Bronchial epithelial cell (primary cell): Measurements from ENCODE around the gene APLP2. TPM values are rescaled to one million over a fixed set of nuclear protein-coding genes. Genes with fewer than 3 reads are reported as not detected.

Source experiments
- DNase-seq: peaks from one replicate; pipeline ENCODE4 v3.0.0-alpha.2; 2010; ENCODE audit warnings: low read depth
- FAIRE-seq: peaks from 2 replicates; lab custom pipeline; 2011; peaks lifted over from hg19 to GRCh38; lab: Jason Lieb, UNC
- H3K27me3 ChIP-seq: 2 replicates; pipeline ENCODE4 v1.5.1; 2011; ENCODE audit warnings: low read length; ENCODE audit not compliant: control insufficient read depth, insufficient read depth
- H3K36me3 ChIP-seq: 2 replicates; pipeline ENCODE4 v1.5.1; 2011; ENCODE audit warnings: low read length; ENCODE audit not compliant: control insufficient read depth, insufficient read depth
- H3K4me3 ChIP-seq: 2 replicates; pipeline ENCODE4 v1.5.1; 2011; ENCODE audit warnings: mild to moderate bottlenecking, low read depth, low read length, control low read depth
- CTCF ChIP-seq: IDR thresholded peaks from 2 replicates; pipeline ENCODE4 v1.5.1; 2011; ENCODE audit warnings: mild to moderate bottlenecking, moderate library complexity, low read length, control low read depth, inconsistent platforms; ENCODE audit not compliant: insufficient read depth, severe bottlenecking
- total RNA-seq: library from RNA; depleted of rRNA; stranded (reverse); fragments of >200 nt; gene quantifications from 2 replicates; pipeline ENCODE4 v1.2.1, GENCODE V29; 2014

Gene APLP2
- total RNA-seq, 1 donor from 2014 or later, result 504 TPM

- no peaks in the 10 kb centered on the region for H3K27me3 ChIP-seq
- DNase-seq (no peak), FAIRE-seq (no peak)
- H3K36me3 ChIP-seq, result peaks cover 1% of the 10 kb centered on the region
- H3K4me3 ChIP-seq, result no peak overlapping the region
- no peak for TF ChIP-seq CTCF
These were observed 29.7 kb downstream of the APLP2 start for GRCh38 chr11:130099356-130099755.

GRCh38 chr11:130100381-130101095 lies 30.8 kb downstream of the APLP2 start:
- Histone ChIP-seq H3K27me3 (no peaks in the 10 kb centered on the region), H3K4me3 (no peak overlapping the region), H3K36me3 (peaks cover 1% of the 10 kb centered on the region)
- DNase-seq (no peak), FAIRE-seq (no peak)
- no peak for TF ChIP-seq CTCF

- Histone ChIP-seq H3K4me3 (no peak overlapping the region), H3K27me3 (no peaks in the 10 kb centered on the region), H3K36me3 (peaks cover 1% of the 10 kb centered on the region)
- DNase-seq, result no peak
- TF ChIP-seq CTCF, result no peak
- no peak for FAIRE-seq
These were observed 32.0 kb downstream of the APLP2 start for GRCh38 chr11:130101661-130102060.

- DNase-seq (no peak), FAIRE-seq (no peak)
- TF ChIP-seq CTCF, result no peak
- peaks cover 1% of the 10 kb centered on the region for H3K36me3 ChIP-seq
- no peaks in the 10 kb centered on the region for H3K27me3 ChIP-seq
- H3K4me3 ChIP-seq, result no peak overlapping the region
These were observed 32.9 kb downstream of the APLP2 start for GRCh38 chr11:130102301-130103249.

GRCh38 chr11:130103296-130103814 lies 33.7 kb downstream of the APLP2 start:
- Histone ChIP-seq H3K36me3 (peaks cover 1% of the 10 kb centered on the region), H3K4me3 (no peak overlapping the region), H3K27me3 (no peaks in the 10 kb centered on the region)
- FAIRE-seq, result no peak
- peak; percentile 64 for DNase-seq
- TF ChIP-seq CTCF, result no peak
